ENCODE measurements around the gene TTC7B.

The TTC7B gene

GRCh38 chr14:90777358-90777757 is 38.9 kb downstream of the TTC7B start:
- no peak for DNase-seq (ENCODE audit: low read depth in 2 of 2)

GRCh38 chr14:90775441-90775840 is 40.8 kb downstream of the TTC7B start:
- no peak for DNase-seq (ENCODE audit: low read depth in 2 of 2)

- DNase-seq (ENCODE audit: low read depth in 2 of 2): no peak
Measured at GRCh38 chr14:90774316-90774715, 41.9 kb downstream of the TTC7B start.

GRCh38 chr14:90773705-90774104 is 42.5 kb downstream of the TTC7B start:
- no peak for DNase-seq (ENCODE audit: low read depth in 2 of 2)

GRCh38 chr14:90773196-90773486 is 43.1 kb downstream of the TTC7B start:
- no peak for DNase-seq (ENCODE audit: low read depth in 2 of 2)

GRCh38 chr14:90767899-90768298 is 48.3 kb downstream of the TTC7B start:
- no peak for DNase-seq (ENCODE audit: low read depth in 2 of 2)

- no peak for DNase-seq (ENCODE audit: low read depth in 2 of 2)
Measured at GRCh38 chr14:90760591-90761316, 55.5 kb downstream of the TTC7B start.

- DNase-seq (ENCODE audit: low read depth in 2 of 2): no peak
Measured at GRCh38 chr14:90760078-90760444, 56.2 kb downstream of the TTC7B start.

- no peak for DNase-seq (ENCODE audit: low read depth in 2 of 2)
Measured at GRCh38 chr14:90759370-90760077, 56.7 kb downstream of the TTC7B start.

- DNase-seq (ENCODE audit: low read depth in 2 of 2): no peak
Measured at GRCh38 chr14:90758959-90759358, 57.3 kb downstream of the TTC7B start.

GRCh38 chr14:90758028-90758889 is 58.0 kb downstream of the TTC7B start:
- DNase-seq (ENCODE audit: low read depth in 2 of 2): peak; percentile 93 to 96

- no peak for DNase-seq (ENCODE audit: low read depth in 2 of 2)
Measured at GRCh38 chr14:90757452-90757851, 58.8 kb downstream of the TTC7B start.

- DNase-seq (ENCODE audit: low read depth in 2 of 2): no peak
Measured at GRCh38 chr14:90756755-90757345, 59.4 kb downstream of the TTC7B start.

GRCh38 chr14:90755661-90756304 is 60.4 kb downstream of the TTC7B start:
- DNase-seq (ENCODE audit: low read depth in 2 of 2): no peak

GRCh38 chr14:90753456-90754005 is 62.7 kb downstream of the TTC7B start:
- DNase-seq (ENCODE audit: low read depth in 2 of 2): no peak

- DNase-seq (ENCODE audit: low read depth in 2 of 2): no peak
Measured at GRCh38 chr14:90750701-90751100, 65.5 kb downstream of the TTC7B start.

GRCh38 chr14:90750191-90750590 is 66.0 kb downstream of the TTC7B start:
- DNase-seq (ENCODE audit: low read depth in 2 of 2): no peak

- DNase-seq (ENCODE audit: low read depth in 2 of 2): no peak
Measured at GRCh38 chr14:90747909-90748308, 68.3 kb downstream of the TTC7B start.

- DNase-seq (ENCODE audit: low read depth in 2 of 2): no peak
Measured at GRCh38 chr14:90743826-90744225, 72.4 kb downstream of the TTC7B start.

- DNase-seq (ENCODE audit: low read depth in 2 of 2): no peak
Measured at GRCh38 chr14:90743425-90743824, 72.8 kb downstream of the TTC7B start.

- no peak for DNase-seq (ENCODE audit: low read depth in 2 of 2)
Measured at GRCh38 chr14:90742729-90743128, 73.5 kb downstream of the TTC7B start.

GRCh38 chr14:90742252-90742651 is 74.0 kb downstream of the TTC7B start:
- DNase-seq (ENCODE audit: low read depth in 2 of 2): no peak
